ENCODE data around the gene C9orf78.
A peak's percentile ranks its signal among the peaks of the same experiment; 100 is the strongest.

The C9orf78 gene

DNA sequence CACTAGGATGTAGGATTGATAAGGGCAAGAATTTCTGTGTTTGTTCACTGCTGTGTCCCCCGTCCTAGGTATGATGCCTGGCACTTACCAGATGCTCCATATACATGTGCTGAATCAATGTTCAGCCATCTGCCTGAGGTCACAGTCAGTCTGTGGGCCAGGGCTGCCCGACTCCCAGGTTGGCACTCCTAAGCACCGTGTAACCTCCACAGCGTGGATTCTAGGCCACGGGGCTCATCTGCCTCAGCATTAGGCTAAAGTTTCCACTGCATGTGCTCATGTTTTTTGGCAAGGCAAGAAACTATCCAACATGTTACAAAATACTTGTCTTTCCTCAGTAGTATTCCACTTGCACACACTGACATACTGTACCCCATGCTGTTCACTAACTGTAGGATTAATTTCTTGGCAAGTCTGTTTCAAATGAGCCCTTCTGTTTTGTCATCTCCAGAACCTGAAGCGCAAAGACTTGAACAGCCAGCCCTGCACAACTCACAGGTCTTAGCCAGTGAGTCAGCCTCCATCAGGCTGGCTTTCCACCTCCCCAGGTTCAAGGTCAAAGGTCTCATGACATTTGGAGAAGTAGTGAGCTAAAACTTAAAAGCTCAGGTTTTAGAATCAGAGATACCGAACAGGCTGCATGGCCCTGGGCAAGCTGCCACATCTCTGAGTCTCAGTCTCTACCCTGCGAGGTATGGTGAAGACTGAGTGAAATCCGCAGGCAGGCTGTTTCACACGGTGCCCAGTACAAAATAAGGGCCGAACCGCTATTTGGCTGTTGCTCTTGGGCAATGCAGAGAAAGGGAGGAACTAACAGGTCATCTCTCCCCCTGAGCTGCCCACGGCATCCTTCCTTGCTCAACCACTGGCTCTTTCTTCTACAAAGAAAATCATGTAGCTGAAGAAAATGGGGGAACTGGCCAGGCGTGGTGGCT lies 18.3 kb downstream of the C9orf78 start:
- H3K4me3 ChIP-seq (replicated peaks; ENCODE audit: insufficient read depth, low read length): no peak overlapping the region
- no peak for TF ChIP-seq GABPA (IDR thresholded peaks at IDR 0.05; ENCODE audit: low read depth)
- peak; percentile 73 for TF ChIP-seq POLR2AphosphoS5 (IDR thresholded peaks at IDR 0.05; ENCODE audit: low read depth)
- TF ChIP-seq, protein P1, sequence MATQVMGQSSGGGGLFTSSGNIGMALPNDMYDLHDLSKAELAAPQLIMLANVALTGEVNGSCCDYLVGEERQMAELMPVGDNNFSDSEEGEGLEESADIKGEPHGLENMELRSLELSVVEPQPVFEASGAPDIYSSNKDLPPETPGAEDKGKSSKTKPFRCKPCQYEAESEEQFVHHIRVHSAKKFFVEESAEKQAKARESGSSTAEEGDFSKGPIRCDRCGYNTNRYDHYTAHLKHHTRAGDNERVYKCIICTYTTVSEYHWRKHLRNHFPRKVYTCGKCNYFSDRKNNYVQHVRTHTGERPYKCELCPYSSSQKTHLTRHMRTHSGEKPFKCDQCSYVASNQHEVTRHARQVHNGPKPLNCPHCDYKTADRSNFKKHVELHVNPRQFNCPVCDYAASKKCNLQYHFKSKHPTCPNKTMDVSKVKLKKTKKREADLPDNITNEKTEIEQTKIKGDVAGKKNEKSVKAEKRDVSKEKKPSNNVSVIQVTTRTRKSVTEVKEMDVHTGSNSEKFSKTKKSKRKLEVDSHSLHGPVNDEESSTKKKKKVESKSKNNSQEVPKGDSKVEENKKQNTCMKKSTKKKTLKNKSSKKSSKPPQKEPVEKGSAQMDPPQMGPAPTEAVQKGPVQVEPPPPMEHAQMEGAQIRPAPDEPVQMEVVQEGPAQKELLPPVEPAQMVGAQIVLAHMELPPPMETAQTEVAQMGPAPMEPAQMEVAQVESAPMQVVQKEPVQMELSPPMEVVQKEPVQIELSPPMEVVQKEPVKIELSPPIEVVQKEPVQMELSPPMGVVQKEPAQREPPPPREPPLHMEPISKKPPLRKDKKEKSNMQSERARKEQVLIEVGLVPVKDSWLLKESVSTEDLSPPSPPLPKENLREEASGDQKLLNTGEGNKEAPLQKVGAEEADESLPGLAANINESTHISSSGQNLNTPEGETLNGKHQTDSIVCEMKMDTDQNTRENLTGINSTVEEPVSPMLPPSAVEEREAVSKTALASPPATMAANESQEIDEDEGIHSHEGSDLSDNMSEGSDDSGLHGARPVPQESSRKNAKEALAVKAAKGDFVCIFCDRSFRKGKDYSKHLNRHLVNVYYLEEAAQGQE (IDR thresholded peaks at IDR 0.05; ENCODE audit: insufficient replicate concordance, low read depth): peak; percentile 34
- TF ChIP-seq, protein P2, sequence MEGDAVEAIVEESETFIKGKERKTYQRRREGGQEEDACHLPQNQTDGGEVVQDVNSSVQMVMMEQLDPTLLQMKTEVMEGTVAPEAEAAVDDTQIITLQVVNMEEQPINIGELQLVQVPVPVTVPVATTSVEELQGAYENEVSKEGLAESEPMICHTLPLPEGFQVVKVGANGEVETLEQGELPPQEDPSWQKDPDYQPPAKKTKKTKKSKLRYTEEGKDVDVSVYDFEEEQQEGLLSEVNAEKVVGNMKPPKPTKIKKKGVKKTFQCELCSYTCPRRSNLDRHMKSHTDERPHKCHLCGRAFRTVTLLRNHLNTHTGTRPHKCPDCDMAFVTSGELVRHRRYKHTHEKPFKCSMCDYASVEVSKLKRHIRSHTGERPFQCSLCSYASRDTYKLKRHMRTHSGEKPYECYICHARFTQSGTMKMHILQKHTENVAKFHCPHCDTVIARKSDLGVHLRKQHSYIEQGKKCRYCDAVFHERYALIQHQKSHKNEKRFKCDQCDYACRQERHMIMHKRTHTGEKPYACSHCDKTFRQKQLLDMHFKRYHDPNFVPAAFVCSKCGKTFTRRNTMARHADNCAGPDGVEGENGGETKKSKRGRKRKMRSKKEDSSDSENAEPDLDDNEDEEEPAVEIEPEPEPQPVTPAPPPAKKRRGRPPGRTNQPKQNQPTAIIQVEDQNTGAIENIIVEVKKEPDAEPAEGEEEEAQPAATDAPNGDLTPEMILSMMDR (IDR thresholded peaks at IDR 0.05; ENCODE audit: insufficient read depth, low read length): no peak
- TF ChIP-seq SPI1 (IDR thresholded peaks at IDR 0.05; ENCODE audit: borderline replicate concordance, low read depth): peak; percentile 76; the same call in 1 of the 2 replicates
- peak overlapping the region; percentile 76 for H3K27ac ChIP-seq (replicated peaks)
- peak; percentile 72 to 97 for DNase-seq (ENCODE audit: low read depth in 1 of 2, low spot score in 1 of 2)
- no peaks in the 10 kb centered on the region for H3K27me3 ChIP-seq (ENCODE audit: insufficient read depth, poor library complexity, severe bottlenecking)

DNA sequence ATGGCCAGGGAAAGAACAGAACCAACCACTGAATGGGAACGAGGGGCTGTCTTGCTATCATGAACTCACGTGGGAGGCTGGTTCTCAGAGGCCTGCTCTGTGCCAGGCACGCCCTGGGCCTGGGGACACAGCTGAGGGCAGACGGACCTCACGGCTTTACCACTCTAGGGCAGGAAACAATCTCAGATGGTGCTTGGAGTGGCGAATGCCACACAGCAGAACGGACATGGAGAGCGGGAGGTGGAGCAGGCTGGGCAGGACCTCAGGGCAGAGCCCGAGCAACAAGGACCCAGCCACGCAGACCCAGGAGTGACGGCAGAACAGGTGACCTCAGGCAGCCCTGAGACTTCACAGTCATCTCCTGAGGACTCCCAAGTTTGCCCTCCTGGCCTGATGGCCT lies 19.8 kb downstream of the C9orf78 start:
- no peak for TF ChIP-seq POLR2AphosphoS5 (IDR thresholded peaks at IDR 0.05; ENCODE audit: low read depth)
- TF ChIP-seq, protein P2 (IDR thresholded peaks at IDR 0.05; ENCODE audit: insufficient read depth, low read length): no peak
- TF ChIP-seq GABPA (IDR thresholded peaks at IDR 0.05; ENCODE audit: low read depth): no peak
- TF ChIP-seq, protein P1 (IDR thresholded peaks at IDR 0.05; ENCODE audit: insufficient replicate concordance, low read depth): no peak
- no peak for TF ChIP-seq SPI1 (IDR thresholded peaks at IDR 0.05; ENCODE audit: borderline replicate concordance, low read depth)
- DNase-seq (ENCODE audit: low read depth in 1 of 2, low spot score in 1 of 2): no peak
- Histone ChIP-seq H3K4me3 (replicated peaks; ENCODE audit: insufficient read depth, low read length) (no peak overlapping the region), H3K27ac (replicated peaks) (peak overlapping the region; percentile 76), H3K27me3 (ENCODE audit: insufficient read depth, poor library complexity, severe bottlenecking) (no peaks in the 10 kb centered on the region)

DNA sequence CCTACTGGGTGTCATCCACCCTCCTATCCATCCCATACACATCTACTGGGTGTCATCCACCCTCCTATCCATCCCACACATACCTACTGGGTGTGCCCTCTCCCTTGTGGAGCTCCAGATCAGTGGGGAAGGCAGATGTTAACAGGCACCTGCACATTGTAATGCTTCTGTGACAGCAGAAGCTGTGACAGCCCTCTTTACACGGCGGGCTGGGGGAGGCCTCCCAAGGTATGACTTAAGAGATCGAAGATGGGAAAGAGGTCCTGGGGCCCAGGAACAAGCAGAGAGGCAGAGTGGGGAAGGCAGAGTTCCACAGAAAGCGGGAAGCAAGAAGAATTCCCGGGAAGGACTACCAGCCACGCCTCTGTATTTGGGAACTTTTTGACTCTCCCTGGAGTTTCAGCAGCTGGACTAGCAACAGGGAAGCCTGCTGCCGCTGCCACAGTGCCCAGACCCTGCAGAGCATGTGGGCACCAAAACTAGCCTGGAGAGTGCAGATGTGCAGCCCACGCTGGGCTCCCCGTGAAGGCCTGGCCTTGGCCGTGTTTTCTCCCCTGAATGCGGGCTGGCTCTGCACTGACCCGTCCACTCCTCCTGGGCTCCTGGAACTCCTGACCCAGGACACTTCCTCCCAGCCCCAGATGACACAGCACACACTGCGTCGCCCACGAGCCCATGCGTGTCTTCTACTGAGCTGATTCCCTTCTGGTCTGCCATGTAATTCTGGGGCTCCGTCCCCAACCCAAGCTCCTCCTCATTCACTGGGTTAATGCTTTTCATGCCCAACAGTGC lies 20.4 kb downstream of the C9orf78 start:
- Histone ChIP-seq H3K4me3 (replicated peaks; ENCODE audit: insufficient read depth, low read length) (no peak overlapping the region), H3K27me3 (ENCODE audit: insufficient read depth, poor library complexity, severe bottlenecking) (no peaks in the 10 kb centered on the region), H3K27ac (replicated peaks) (peak overlapping the region; percentile 21; the same call in 1 of the 2 replicates)
- TF ChIP-seq SPI1 (IDR thresholded peaks at IDR 0.05; ENCODE audit: borderline replicate concordance, low read depth) (no peak), POLR2AphosphoS5 (IDR thresholded peaks at IDR 0.05; ENCODE audit: low read depth) (no peak; the same call in 1 of the 2 replicates), GABPA (IDR thresholded peaks at IDR 0.05; ENCODE audit: low read depth) (no peak)
- TF ChIP-seq, protein P1 (IDR thresholded peaks at IDR 0.05; ENCODE audit: insufficient replicate concordance, low read depth): no peak
- TF ChIP-seq, protein P2 (IDR thresholded peaks at IDR 0.05; ENCODE audit: insufficient read depth, low read length): no peak
- DNase-seq (ENCODE audit: low read depth in 1 of 2, low spot score in 1 of 2): no peak
